Epidermal melanocyte (primary cell): ENCODE results near the gene CKMT2.

Experiments used
- DNase-seq: peaks from one replicate; pipeline ENCODE4 v3.0.0; 2011; ENCODE audit warnings: low spot score; ENCODE audit not compliant: insufficient read length

The CKMT2 gene

DNA sequence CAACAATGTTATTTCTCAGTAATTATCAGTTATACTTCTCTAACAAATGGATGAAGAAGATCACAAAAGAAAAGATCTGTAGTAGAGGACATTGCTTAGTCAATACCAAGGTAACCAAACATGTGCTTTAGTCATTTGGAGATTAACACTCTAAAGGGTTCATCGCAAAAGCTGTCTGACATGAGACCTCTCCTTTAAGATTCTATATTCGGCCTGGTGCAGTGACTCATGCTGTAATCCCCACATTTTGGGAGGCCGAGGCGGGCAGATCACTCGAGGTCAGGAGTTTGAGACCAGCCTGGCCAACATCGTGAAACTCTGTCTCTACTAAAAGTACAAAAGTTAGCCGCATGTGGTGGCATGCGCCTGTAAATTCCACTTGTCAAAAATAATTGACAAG is 18.3 kb upstream of the CKMT2 start:
- no peak for DNase-seq

GRCh38 chr5:81216152-81216551 is 17.0 kb upstream of the CKMT2 start:
- DNase-seq = no peak

DNA sequence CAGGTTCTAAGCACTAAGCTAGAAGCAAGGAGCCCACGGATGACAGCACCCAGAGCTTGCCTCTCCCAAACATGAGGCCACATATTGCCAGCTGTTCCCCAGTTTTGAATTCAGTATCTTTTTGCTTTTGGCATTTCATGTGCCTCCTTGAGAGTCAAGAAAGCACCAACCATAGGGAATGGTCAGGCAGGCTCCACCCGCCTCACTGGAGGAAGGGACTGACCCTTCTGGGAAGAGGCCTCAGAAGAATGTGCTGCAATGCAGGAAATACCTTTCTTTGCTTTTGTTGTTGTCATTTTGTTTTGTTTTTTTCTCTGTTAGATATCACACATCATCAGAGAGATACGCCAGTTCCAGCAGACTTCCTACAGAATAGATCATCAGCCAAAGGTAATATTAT is 13.7 kb upstream of the CKMT2 start:
- DNase-seq = no peak

GRCh38 chr5:81222285-81222684 is 10.8 kb upstream of the CKMT2 start:
- DNase-seq = no peak

- no peak for DNase-seq
Measured at GRCh38 chr5:81225463-81225862, 7.7 kb upstream of the CKMT2 start.

DNA sequence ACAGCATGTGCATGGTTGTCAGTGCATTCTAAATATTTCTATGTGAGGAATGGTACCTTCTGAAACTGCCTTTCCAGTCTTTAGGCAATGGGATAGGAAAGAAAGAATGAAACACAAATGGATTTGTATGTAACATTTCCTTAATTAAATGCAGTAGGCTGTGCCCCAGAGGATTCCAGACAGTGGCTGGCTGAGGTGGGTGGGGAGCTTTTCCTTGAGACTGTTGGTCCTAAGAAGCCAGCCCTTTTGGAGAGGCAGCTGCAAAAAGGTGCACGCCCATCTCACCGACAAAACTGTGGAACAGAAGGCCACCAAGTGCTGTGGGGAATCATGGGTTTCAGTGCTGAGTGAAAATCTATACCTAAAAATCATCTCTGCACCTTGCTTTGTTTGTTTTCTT is 6.8 kb upstream of the CKMT2 start:
- DNase-seq = no peak

- no peak for DNase-seq
Measured at GRCh38 chr5:81226949-81227348, 6.2 kb upstream of the CKMT2 start.

GRCh38 chr5:81228084-81228483 is 5.0 kb upstream of the CKMT2 start:
- DNase-seq = no peak

DNA sequence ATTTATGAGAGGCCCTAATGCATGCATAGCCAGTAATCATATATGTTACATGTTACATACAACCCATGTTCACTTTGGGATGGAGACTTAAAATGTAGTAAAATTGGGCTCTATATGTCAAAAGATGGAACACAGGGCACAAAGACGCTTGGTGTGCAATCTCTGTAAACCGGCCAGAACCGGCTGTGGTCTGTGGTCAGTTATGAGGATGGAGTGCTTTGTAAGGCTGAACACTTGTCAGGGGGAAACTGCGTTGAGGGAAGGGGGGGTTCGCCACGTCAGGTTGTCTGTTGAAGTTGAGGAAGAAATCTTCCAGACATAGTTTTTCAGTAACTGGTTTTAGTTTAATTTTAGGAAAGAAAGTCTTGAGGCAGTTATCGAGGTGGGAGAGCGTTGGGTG is 2.7 kb upstream of the CKMT2 start:
- DNase-seq = no peak

GRCh38 chr5:81232464-81233079 is 550 bp upstream of the CKMT2 start:
- no peak for DNase-seq

DNA sequence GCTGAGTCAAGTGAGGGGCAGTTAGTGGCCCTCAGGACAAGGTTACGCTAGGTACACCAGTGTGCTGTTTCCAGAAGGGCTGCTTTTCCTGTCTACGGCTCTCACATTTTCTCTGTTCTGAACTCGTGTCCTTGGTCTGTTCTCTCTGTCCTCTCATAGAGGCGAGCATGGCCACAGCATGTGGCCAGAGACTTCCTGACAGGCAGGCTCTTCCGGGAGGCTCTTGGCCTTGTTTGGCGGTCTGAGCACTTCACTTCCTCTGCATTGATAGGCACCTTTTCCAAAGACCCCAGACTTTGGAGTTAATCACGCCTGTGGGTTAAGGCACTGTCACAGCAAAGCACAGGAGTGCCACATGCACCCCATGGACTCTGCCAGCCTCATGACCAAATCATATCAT is 1.2 kb downstream of the CKMT2 start:
- DNase-seq = no peak

DNA sequence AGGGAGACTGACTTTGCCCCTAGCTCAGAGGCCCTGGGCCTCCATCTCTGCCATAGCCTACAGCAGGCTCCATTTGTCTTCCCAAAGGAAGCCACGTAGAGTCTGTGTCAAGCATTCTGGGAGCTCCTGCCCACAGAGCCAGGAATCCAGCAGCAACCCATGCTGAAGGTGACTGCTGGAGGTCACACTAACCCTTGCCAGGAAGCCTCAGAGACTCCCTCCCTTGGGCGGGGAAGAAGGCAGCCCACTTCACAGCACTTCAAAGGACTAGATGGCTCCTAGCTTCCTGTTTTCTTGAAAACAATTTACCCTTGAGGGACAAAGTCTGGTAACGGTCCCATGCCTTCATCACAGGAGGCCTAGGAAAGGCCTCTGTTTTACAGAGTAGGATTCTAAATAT is 1.7 kb downstream of the CKMT2 start:
- DNase-seq = no peak

- DNase-seq = no peak
Measured at GRCh38 chr5:81235287-81236072, 2.4 kb downstream of the CKMT2 start.

- no peak for DNase-seq
Measured at GRCh38 chr5:81238460-81238859, 5.3 kb downstream of the CKMT2 start.

DNA sequence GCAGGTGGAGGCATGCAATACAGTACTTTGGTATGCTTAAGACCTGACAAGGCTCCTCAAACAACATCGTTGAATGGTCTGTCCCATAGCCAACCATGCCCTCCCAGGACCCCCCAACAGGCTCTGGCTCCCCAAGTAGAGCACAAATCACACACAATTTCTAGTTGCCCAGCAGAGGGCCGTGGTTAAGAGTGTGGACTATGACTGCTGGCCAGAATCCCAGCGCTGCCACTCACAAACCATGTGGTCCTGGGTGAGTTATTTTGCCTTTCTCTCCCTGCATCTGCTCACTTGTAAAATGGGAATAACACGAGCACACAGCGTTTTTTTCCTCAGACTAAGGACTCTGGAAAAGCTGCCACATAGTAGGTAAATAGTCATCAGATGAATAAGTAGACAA is 6.5 kb downstream of the CKMT2 start:
- no peak for DNase-seq

DNA sequence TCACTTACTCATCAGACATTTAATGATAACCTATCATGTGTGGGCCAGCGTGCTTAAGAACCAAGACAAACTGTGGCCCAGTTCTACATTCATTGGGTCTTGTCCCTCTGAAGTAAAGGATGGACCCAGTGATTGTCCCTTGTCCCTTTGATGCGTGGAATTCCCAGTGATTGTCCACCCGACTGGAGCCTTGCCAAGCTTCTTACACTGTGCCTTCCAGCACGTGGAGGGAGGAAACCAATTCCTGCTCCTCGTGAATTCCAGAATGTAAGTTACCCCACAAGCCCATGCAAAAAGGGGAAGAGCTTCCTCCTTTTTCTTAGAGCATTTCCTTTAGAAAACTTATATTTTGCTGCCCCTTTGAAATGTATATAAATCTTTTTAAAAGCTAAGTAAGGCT is 7.9 kb downstream of the CKMT2 start:
- no peak for DNase-seq

- DNase-seq = no peak
Measured at GRCh38 chr5:81241961-81242648, 9.0 kb downstream of the CKMT2 start.

GRCh38 chr5:81242906-81243436 is 9.8 kb downstream of the CKMT2 start:
- no peak for DNase-seq

GRCh38 chr5:81244451-81244850 is 11.3 kb downstream of the CKMT2 start:
- no peak for DNase-seq

DNA sequence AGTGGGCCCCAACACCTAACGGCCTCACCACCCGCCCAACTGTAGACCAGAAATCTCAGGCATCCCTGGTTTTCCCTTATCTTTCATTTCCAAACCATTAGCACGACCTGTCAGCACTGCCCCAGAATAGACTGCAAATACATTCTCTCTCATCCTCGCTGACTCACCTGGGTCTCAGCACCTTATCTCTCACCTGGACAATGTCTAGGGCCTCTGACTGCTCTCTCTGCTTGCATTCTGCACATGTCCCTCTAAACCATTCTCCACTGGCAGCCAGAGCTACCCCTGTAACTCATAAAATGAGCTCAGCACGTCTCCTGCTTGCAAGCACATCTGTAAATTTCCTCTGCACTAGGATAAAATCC is 12.7 kb downstream of the CKMT2 start:
- no peak for DNase-seq

GRCh38 chr5:81246697-81247096 is 13.6 kb downstream of the CKMT2 start:
- no peak for DNase-seq

GRCh38 chr5:81247441-81247972 is 14.4 kb downstream of the CKMT2 start:
- DNase-seq = no peak
